SK-N-DZ (cell line): ENCODE measurements around the gene GFPT2.
"Not testable (repeated sequence)": the region's sequence is repeated elsewhere in the genome, so short reads cannot be mapped to it uniquely, and the experiment has no call there.

ENCODE experiments used
- DNase-seq: peaks from one replicate; pipeline ENCODE4 v3.0.0-alpha.2; 2015; ENCODE audit warnings: low spot score

GFPT2 gene

DNA sequence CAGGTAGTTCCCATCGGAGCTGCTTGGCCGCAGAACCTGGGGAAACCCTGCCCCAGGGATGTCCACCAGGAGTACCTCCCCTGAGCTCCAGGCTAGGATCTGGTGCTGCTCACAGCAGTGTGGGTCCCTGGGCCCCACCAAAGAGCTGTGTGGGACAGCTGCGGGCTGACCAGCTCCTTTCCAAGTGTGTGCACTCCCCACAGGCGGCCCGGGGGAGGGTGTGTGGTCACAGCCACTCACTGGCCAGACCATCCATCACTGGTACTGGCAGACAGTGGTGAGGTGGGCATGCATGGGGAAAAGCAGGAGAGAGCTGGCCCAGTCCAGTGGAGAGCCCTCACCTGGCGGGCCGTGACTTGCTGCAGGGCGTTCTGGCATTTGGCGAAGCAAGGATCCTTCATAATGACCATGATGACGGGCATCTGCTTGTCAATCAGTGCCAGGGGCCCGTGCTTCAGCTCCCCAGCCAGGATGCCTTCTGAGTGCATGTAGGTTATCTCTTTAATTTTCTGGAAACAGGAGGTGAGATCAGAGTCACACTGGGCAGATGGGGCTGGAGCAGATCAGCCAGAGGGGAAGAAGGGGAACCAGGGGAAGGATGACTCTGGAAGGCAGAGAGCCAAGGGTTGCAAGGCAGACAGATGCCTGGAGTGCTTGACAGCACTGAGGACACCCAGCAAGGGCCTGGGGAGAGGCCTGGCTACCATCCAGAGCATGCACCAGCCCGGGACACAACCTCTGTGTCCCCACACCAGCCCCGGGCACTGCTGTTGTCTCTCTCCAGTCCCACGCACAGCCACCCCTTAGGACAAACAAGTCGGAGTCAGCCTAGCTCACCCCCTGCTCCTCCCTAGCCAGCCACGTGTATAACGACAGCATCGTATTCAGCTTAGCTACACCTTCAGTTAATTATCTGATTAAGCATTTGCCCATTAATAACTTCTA is 48.4 kb downstream of the GFPT2 start:
- no peak for DNase-seq

DNA sequence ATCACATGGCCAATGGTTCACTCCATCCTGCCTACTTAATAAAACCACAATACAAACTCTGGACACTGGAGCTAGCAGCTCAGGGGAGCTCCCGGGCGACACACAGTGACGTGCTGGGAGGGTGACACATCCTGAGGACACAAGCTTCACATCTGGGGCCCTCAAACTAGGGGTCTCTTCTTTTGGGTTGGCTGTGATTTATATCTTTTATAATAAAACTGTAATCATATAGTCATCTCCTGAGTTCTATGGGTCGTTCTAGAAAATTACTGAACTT is 49.2 kb downstream of the GFPT2 start:
- no peak for DNase-seq

DNA sequence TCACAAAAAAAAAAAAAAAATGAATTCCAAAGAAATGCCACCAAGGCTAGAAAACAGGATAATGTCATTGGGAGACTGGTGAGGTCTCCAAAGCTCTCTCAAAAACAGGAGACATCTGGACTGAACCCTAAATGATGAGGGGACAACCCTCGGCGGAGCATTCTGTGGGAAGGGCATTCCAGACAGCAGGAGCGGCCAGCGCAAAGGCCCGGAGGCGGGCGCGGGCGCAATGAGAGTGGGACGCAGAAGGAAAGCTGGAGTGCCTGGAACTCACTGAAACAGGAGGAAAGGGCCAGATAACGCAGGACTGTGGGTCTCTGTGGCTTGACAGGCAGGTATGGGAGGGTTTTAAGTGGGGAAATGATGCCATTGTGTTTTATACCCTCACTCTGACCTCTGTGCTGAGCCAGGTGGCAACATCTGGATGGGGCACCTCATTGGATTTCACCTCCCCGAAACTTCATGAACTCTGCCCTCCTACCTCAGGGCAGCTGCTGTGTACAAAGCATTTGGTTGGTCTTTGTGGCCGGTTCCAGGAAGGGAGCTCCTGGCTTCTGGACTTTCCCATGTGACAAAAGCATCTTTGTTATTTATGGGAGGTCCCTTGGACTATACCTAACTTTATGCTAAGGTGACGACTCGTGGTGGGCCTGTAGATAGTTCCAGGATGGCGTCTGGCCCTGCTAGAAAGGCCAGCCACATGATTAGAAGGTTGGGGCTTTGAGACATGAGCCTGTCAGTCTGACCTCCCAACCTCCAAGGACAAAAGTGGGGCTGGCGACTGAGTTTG is 49.7 kb downstream of the GFPT2 start:
- DNase-seq, result no peak

DNA sequence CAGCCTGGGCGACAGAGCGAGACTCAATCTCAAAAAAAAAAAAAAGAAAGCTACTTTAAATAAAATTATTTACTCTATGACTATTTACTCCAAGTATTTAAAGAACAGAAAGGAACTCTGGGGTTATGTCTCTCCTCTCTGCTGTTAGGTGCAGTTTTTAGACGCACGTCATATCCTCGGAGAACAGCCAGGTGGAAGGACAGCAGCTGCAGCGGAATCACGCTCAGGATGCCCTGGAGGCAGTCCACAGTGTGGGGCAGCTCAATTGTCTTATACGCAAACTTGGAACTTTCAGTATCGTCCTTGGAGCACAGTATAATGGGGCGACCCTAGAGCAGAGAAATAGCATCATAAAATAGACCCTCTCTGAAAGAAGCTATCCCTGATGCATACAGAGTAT is 50.9 kb downstream of the GFPT2 start:
- DNase-seq, result no peak

DNA sequence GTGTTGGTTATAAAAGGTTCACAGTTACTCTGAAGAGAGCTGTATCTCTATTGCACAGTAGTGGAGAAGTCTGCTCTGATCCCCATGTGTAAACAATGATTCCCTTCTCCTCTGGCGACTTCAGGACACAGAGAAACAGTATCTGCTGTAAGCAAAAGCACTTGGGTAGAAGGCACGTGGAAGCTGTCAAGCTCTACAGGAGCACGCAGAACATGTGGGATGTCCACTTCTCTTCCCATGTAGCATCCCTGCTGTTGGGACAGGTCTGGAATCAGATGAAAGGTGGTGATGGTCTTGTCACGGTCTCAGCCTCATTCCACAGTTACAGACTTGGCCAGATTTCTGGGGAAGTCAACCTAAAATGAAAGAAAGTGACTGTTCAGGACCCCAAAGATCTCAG is 51.9 kb downstream of the GFPT2 start:
- DNase-seq, result no peak

DNA sequence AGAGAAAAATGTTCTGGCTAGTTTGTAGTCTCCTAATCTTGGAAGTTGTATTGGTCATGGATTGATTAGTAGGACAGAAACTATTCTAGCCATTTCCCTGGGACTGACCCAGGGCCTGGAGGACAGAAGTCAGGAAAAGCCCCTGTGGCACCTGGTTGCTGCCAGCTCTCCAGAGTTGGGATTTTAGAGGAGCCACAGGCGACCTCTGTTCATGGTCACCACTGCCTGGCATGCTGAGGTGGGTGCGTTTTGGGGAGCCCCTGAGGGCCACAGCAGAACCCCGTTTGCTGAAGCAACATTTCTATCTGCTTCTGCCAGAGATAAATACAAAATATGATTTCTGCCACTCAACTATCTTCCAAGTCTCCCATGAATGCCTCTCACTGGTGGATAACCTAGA is 53.6 kb downstream of the GFPT2 start:
- no peak for DNase-seq

DNA sequence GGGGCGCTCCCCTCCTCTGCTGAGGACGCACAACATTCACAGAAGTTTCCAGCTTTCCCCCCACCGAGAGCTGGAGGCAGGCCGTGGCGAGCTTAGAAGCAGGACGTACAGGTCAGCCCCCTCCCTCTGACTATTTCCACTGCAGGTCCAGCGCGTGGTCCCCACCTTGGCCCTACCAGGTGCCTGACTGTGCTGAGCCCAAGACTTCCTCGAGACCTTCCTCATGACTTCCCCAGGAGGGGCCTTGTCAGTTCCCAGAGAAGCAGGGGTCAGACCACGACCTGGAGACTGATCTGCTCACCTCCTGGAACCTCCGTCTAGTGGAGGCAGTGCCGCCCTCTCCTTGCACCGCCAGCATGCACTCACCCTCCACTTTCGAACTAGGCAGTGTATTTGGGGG is 54.1 kb downstream of the GFPT2 start:
- not testable (repeated sequence) for DNase-seq

DNA sequence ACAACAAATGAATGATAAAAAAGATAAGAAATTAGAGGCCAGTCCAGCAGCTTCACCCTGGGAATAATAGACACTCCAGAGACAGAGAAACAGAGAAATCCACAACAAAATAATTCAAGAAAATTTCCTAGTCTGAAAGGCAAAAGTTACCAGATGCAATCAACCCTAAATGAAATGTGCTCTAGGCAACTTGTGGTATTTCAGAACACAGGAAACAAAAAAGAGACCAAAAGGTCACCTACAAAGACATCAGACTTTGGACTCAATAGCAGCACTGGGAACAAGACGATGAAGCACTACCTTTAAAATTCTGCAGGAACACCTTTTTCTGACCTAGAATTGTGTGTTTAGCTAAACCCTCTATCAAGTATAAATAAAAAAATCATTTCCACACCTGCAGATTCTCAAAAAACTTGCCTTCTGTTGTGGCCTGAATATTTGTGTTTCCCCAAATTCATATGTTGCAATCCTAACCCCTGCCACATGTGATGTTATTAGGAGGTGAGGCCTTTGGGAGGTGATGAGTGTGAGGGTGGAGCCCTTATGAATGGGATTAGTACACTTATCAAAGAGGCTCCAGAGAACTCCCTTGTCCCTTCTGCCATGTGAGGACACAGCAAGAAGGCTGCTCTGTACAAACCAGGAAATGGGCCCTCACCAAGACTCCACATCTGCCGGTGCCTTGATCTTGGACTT is 55.4 kb downstream of the GFPT2 start:
- DNase-seq, result no peak

DNA sequence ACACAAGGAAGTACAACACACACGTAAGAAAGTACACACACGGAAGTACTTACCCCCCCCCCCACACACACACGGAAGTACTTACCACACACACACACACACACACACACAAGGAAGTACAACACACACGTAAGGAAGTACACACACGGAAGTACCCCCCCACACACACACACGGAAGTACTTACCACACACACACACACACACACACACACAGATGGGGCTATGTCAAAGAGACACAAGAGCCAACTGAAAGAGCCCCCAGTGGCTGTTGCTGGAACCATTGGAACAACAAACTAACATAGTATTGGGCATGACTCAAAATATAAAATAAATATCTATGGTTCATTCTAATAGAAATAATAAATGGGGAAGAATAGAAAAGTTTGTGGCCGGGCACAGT is 56.4 kb downstream of the GFPT2 start:
- no peak for DNase-seq

DNA sequence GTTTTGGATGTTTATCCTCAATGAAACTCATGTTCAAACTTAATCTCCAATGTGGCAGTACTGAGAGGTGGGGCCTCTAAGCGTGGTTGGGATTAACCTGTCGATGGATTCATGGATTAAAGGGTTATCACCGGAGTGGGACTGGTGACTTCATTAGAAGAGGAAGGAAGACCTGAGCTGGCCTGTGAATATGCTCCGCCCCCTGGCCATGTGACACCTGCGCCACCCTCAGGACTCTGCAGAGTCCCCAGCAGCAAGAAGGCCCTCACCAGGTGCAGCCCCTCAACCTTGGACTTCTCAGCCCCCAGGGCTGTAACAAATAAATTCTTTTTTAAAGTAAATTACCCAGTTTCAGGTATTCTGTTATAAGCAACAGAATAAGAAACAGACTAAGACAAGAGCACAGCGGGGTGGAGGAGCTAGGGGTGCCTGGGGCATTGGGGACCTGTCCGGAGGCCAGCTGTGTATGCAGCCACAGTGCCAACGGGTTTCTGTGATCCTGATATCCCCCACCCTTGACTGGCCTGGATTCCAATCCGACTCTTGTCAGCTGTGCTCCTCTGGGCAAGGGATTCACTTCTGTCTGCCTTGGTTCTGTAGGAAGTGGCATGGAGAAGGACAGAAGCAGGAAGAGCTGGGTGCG is 58.1 kb downstream of the GFPT2 start:
- DNase-seq, result no peak

DNA sequence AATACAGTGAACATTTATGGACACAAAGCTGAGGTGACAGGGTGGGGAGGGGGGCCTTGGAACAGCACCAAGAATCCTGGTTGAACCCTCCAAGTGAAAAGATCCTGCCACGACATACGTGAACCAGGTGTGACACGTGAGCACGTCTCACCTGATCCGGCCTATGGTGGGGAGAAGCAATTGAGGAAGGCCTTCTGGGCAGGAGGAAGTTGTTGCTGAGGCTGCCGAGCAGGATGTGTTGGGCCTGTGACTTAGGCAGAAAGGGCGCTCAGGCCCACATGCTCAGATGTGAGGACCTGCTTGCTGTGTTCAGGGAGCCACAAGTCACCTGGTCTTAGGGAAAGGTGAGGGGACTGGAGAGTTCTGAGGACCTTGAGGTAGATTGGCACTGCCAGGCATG is 58.7 kb downstream of the GFPT2 start:
- no peak for DNase-seq

DNA sequence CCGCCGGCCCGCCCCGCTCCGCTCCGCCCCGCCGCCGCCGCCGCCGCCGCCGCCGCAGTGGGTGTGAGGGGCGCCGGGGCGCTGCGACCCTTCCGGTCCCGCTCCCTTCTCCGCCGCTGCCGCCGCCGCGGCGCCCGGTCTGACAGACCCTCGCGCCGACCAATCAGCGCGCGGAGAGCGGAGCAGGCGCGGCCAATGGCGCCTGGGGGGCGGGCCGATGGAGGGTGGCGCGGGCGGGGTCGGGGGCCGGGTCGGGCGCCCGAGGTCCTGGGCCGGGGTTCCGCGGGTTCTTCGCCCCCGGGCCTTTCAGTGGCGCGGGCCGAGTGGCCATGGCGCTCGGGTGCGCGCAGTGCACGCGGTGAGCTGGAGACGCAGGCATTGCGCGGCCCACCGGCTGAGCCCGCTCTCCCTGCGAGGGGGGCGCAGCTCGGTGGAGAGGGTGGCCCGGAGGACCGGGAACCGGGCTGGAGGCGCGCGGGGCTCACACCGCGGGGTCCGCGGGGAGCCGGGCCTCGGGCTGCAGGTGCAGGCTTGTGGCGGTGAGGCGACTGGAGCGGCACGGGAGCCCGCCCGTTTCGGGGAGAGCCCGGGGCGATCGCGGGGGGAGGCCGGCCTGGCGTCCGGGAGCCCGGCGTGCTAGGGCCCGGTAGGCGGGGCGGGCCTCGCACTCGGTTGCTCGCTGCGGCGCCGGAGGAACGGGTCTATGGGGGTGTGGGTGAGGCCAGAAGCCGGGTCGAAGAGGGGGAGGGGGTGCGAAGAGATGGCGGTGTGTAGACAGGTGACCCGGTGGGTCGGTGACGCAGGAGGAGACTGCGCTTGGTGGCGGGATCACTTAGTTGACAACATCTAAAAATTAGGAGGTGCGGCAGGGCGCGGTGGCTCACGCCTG is 60.9 kb downstream of the GFPT2 start, which contains the start of gene MAPK9:
Gene MAPK9 (minus strand): TSS at position 141 of the 889 bp plus-strand sequence. CDS start 11,522 bp downstream, outside the sequence.
- DNase-seq, result peak; percentile 76

DNA sequence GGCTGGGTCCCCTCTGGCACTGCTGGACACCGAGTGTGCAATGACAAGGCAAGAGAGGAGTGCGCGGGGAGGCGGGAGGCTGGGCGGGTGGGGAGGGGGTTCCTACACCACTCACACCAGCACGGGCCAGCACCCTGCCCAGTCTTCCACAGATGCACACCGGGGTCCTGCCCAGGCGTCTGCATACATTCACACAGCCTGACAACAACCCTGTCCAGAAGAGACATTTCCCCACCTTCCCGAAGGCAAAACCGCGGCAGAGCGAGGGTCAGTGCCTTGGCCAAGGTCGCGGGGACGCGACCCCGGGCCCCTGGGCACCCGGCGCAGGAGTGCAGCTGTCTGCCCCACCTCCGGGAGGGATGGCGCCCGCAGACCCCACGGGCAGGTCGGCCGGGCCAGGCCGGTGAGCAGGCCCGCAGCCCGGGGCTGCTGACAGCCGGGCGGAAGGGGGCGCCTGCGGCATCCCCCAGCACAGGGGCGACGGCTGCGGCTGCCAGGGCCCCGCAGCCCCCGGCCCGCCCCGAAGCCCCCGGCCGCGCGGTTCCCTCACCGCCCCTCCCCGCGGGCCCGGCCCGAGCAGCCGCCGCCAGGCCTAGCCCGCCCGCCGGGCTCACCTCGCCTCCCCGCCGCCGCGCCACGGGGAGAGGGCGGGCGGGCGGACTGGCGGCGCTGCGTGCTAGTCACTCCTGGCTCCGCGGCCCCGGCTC is 61.7 kb downstream of the GFPT2 start:
- no peak for DNase-seq

DNA sequence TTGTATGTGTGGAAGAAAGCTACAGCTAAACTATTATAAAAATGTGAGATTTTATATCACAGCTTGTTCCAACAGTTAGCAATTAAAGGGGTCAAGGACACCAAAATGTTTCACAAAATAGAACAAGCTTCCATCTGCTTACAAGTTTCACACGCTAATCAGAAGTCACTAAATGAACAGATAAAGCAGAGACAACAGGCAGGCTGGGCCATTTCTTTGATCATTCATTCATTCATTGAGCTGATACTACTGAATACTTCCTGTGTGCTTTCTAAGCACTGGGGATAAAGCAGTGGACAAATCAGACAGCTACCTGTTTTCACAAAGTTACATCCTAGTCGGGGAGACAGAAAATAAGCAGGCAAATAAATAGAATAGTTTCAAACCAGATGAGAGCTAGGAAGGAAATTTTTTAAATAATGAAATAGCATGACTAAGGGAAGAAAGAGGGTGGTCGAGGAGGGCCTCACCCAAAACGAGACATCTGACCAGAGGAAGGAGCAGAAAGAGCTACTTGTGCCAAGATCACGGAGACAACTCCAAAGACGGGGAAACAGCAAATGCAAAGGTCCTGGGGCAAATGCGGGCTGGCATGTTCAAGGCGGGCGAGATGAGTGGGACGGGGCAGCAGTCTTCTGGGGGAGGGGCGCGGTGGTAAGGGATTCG is 62.4 kb downstream of the GFPT2 start:
- no peak for DNase-seq

DNA sequence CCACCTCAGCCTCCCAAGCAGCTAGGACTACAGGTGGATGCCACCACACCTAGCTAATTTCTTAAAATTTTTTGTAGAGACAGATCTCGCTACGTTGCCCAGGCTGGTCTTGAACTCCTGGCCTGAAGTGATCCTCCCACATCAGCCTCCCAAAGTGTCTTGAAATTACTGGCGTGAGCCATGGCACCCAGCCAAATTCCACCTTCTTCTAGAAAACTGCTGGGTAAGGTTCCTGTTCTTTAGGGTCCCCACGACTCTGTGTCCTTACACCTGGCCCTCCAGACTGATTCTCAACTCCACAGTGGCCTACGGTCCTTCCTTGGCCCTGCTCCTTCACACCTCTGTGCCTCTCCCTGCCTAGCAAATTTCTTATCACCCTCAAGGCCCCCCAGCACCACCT is 63.2 kb downstream of the GFPT2 start:
- DNase-seq, result no peak

DNA sequence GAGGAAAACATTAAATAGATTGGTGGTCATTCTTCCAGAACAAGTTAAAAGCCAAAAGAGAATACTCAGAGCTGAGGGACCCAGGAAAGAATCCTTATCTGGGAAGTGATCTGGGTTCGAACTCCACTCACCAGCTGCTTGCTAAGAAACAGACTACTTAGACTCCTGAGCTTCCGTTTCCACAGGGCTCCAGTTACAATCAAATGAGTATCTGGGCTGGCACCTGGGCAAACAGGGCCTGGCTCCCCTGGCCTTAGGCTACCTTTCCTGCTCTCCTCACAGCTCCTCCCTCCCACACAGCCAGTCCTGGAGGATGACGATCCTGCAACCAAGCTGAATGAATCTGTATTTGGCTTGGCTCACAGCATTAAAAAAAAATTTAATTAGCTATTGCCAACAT is 63.7 kb downstream of the GFPT2 start:
- DNase-seq, result peak; percentile 52

DNA sequence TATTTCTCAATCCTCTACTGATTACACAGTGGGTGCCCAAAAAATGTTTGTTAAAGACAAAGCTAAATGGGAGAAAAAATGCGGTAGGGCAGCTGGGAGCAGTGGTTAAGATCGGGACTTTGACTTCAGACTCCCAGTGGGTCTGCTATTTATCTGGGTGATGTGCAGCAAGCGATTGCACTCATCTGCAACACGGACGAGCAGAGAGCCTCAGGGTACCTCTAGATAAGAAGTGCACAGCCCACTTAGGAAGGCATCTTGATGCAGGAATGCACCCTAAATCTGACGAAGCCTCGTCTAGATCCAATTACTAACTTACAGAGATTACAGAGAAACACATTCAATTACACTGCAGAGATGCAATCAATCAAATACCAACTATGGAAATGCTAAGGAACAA is 65.3 kb downstream of the GFPT2 start:
- no peak for DNase-seq

DNA sequence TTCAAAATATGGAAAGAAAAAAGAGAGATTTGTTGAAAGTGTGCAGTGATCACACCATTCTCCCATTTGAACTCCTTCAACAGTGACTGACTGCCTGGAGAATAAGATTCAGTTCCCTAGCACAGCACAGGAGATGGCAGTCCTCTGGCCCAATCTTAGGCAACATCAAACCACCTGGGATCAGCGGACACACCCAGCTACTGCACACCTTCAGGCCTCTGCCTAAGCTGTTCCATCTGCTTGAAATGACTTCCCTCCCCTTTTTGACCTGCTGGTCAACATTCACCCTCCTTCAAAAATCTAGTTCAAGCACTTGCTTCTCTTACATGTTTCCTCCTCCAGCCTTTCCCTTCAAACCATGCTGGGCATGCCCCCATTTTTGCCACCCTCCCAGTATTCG is 65.7 kb downstream of the GFPT2 start:
- DNase-seq, result no peak

DNA sequence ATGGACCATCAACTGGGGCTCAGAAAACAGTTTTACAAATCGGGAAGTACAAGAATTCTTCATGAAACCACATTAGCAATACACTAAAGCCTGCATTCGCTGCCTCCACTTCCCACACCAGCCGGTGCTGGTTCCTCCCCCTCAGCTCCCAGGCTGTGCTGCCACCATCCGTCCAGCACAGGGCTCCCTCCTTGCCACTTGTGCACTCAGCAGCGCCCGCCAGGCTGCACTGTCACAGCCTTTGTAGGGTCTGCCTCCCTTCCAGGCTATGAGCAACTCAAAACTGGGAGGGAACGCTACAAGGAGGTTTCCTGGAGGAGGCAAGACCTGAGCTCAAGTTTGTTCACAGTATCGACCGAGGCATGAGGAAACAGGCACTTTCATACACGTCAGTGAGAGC is 69.0 kb downstream of the GFPT2 start:
- DNase-seq, result no peak
